ENCODE results near the gene TMEM256. TPM values are rescaled to one million over a fixed set of nuclear protein-coding genes. Genes with fewer than 3 reads are reported as not detected.

TMEM256 gene
- total and polyA plus RNA-seq, 2 of the 8 experiments (the other 6 are each of a cell fraction or from before 2014, with no cell fraction given): 97.0 to 350 TPM

DNA sequence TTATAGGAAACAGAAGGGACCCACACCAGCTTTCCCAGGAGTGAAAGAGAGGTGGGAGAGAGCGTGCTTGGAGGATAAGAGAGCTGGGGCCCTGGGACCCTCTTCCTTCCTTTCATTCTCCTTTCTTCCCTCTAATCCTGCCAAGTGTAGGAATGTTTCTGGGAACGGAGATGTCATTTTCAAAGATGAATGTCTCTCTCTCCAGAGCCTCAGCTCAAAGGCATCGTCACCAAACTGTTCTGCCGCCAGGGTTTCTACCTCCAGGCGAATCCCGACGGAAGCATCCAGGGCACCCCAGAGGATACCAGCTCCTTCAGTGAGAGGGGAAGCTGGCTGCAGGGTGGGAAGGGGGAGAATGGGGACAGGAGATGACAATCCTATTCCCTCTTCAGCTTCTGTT is 37.4 kb upstream of the TMEM256 start (continued):
- TF ChIP-seq, protein P1, sequence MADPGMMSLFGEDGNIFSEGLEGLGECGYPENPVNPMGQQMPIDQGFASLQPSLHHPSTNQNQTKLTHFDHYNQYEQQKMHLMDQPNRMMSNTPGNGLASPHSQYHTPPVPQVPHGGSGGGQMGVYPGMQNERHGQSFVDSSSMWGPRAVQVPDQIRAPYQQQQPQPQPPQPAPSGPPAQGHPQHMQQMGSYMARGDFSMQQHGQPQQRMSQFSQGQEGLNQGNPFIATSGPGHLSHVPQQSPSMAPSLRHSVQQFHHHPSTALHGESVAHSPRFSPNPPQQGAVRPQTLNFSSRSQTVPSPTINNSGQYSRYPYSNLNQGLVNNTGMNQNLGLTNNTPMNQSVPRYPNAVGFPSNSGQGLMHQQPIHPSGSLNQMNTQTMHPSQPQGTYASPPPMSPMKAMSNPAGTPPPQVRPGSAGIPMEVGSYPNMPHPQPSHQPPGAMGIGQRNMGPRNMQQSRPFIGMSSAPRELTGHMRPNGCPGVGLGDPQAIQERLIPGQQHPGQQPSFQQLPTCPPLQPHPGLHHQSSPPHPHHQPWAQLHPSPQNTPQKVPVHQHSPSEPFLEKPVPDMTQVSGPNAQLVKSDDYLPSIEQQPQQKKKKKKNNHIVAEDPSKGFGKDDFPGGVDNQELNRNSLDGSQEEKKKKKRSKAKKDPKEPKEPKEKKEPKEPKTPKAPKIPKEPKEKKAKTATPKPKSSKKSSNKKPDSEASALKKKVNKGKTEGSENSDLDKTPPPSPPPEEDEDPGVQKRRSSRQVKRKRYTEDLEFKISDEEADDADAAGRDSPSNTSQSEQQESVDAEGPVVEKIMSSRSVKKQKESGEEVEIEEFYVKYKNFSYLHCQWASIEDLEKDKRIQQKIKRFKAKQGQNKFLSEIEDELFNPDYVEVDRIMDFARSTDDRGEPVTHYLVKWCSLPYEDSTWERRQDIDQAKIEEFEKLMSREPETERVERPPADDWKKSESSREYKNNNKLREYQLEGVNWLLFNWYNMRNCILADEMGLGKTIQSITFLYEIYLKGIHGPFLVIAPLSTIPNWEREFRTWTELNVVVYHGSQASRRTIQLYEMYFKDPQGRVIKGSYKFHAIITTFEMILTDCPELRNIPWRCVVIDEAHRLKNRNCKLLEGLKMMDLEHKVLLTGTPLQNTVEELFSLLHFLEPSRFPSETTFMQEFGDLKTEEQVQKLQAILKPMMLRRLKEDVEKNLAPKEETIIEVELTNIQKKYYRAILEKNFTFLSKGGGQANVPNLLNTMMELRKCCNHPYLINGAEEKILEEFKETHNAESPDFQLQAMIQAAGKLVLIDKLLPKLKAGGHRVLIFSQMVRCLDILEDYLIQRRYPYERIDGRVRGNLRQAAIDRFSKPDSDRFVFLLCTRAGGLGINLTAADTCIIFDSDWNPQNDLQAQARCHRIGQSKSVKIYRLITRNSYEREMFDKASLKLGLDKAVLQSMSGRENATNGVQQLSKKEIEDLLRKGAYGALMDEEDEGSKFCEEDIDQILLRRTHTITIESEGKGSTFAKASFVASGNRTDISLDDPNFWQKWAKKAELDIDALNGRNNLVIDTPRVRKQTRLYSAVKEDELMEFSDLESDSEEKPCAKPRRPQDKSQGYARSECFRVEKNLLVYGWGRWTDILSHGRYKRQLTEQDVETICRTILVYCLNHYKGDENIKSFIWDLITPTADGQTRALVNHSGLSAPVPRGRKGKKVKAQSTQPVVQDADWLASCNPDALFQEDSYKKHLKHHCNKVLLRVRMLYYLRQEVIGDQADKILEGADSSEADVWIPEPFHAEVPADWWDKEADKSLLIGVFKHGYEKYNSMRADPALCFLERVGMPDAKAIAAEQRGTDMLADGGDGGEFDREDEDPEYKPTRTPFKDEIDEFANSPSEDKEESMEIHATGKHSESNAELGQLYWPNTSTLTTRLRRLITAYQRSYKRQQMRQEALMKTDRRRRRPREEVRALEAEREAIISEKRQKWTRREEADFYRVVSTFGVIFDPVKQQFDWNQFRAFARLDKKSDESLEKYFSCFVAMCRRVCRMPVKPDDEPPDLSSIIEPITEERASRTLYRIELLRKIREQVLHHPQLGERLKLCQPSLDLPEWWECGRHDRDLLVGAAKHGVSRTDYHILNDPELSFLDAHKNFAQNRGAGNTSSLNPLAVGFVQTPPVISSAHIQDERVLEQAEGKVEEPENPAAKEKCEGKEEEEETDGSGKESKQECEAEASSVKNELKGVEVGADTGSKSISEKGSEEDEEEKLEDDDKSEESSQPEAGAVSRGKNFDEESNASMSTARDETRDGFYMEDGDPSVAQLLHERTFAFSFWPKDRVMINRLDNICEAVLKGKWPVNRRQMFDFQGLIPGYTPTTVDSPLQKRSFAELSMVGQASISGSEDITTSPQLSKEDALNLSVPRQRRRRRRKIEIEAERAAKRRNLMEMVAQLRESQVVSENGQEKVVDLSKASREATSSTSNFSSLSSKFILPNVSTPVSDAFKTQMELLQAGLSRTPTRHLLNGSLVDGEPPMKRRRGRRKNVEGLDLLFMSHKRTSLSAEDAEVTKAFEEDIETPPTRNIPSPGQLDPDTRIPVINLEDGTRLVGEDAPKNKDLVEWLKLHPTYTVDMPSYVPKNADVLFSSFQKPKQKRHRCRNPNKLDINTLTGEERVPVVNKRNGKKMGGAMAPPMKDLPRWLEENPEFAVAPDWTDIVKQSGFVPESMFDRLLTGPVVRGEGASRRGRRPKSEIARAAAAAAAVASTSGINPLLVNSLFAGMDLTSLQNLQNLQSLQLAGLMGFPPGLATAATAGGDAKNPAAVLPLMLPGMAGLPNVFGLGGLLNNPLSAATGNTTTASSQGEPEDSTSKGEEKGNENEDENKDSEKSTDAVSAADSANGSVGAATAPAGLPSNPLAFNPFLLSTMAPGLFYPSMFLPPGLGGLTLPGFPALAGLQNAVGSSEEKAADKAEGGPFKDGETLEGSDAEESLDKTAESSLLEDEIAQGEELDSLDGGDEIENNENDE (IDR thresholded peaks at IDR 0.05; ENCODE audit: insufficient replicate concordance, low read length): no peak
- TF ChIP-seq FOSL1 (IDR thresholded peaks at IDR 0.05; ENCODE audit: insufficient read depth, low read depth, low read length) (no peak), KDM1A (IDR thresholded peaks at IDR 0.05; ENCODE audit: borderline replicate concordance, low read length) (no peak), SP1 (IDR thresholded peaks at IDR 0.05; ENCODE audit: low read depth, low read length) (no peak), SIN3A (conservative IDR thresholded peaks at IDR 0.05 in 1 of 2, IDR thresholded peaks at IDR 0.05 in 1 of 2; ENCODE audit: low read depth in 1 of 2, low read length in 2 of 2) (no peak), CTBP2 (IDR thresholded peaks at IDR 0.05; ENCODE audit: borderline replicate concordance, insufficient read depth, insufficient read length, low read length) (no peak), SP4 (IDR thresholded peaks at IDR 0.05; ENCODE audit: low read length) (no peak), SAP30 (IDR thresholded peaks at IDR 0.05; ENCODE audit: insufficient read depth, insufficient replicate concordance, low read length) (no peak), BCL11A (IDR thresholded peaks at IDR 0.05; ENCODE audit: low read depth in 2 of 2, low read length in 2 of 2) (no peak), CHD1 (IDR thresholded peaks at IDR 0.05; ENCODE audit: low read depth, low read length) (no peak)

Measured in H1 (cell line).